NCI-H146 treated with DMSO at 0.1 percent for 48 hours (cell line): ENCODE data around the gene RPL36A.

Experiments used
- DNase-seq: peaks from one replicate; lab custom pipeline; 2025; ENCODE audit not compliant: unreplicated experiment; lab: John Stamatoyannopoulos, UW

RPL36A gene

GRCh38 chrX:101391831-101392230 lies 1.0 kb downstream of the RPL36A start:
- DNase-seq = no peak

- no peak for DNase-seq
Observed at GRCh38 chrX:101393530-101394305, 2.9 kb downstream of the RPL36A start.

- no peak for DNase-seq
Observed at GRCh38 chrX:101394372-101394771, 3.6 kb downstream of the RPL36A start.

- DNase-seq = no peak
Observed at GRCh38 chrX:101395789-101396188, 5.0 kb downstream of the RPL36A start.

DNA sequence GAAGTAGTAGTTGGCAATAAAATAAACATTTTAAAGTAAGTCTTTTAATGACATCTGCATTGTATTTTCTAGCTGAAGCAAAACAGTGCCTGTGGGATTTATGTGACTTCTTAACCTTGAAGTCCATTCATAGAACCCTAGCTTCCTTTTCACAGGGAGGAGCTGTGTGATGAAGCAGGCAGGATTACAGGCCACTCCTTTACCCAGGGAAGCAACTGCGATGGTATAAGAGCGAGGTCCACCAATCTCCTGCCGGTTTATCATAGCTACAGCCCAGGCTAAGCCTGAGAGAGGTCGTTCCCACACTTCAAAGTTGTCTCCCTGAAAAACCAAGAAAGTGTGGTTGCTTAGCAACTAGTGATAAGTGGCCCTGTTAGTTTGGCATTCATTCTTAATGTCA lies 7.0 kb downstream of the RPL36A start:
- no peak for DNase-seq

DNA sequence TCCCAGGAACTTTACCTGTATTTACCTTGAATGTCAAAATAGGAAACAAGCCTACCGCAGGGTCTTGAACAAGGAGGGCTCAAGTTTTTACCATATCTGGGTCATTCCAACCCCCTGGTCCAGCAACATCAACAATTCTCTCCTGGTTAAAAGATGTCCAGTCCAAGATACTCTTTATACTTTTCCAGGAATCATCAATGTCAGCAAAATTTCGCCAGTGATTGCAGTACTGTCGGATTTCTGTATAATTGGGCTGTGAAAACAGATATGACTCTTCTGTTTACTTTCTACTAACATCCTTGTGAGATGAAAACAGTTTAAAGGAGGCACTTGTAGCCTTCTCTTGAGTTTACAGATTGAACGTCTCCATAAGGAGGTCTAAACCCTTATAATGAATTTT lies 7.9 kb downstream of the RPL36A start:
- DNase-seq = no peak

DNA sequence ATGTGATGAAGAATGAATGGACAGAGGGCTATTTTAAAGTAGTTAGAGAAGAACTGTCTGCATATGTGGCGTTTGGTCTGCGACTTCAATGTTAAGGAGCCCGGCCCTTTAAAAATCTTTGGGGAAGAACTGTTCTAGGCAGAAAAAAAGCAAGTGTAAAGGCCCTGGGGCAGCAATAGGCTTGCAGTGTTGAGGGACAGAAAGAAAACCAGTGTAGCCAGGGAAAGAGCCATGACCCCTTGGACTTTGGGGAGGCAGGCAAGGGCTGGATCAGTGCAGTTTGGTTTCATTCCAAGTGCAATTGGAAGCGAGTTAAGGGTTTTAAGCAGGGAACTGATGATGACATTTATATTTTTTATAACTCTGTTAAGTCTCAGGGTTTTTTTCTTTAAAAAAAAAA lies 9.0 kb downstream of the RPL36A start:
- DNase-seq = no peak

- DNase-seq = no peak
Observed at GRCh38 chrX:101407167-101407747, 16.4 kb downstream of the RPL36A start.

- DNase-seq = peak; percentile 95
Observed at GRCh38 chrX:101407748-101408531, 17.1 kb downstream of the RPL36A start, which contains the start of the genes GLA and HNRNPH2. TSS of gene GLA (minus strand) at chrX:101407925. CDS start at chrX:101407903, 22 bp downstream. TSS of gene HNRNPH2 (plus strand) at chrX:101408222. CDS start at chrX:101411989, 3,767 bp downstream.

GRCh38 chrX:101408532-101408841 lies 17.7 kb downstream of the RPL36A start:
- no peak for DNase-seq

- no peak for DNase-seq
Observed at GRCh38 chrX:101409043-101409442, 18.2 kb downstream of the RPL36A start.

DNA sequence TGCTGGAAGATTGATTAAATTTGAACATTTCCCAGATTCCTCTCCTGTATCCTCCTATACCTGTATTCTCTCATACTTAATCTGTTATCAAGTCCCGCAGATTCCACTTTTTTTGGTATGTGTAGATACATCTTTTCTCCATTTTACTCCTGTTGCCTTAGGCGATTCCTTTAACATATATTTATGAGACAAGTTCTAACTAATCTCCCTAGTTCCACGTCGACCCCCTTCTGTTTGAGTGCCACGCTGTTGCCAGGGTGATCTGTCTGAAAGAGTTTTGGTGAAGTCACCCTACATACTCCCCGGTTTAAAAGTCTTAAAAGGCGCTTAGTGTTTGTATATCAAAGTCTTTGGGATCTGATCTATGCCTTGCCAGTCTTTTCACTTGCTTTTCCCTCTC lies 19.6 kb downstream of the RPL36A start:
- DNase-seq = no peak

- no peak for DNase-seq
Observed at GRCh38 chrX:101411984-101412383, 21.2 kb downstream of the RPL36A start.

GRCh38 chrX:101415180-101416145 lies 24.7 kb downstream of the RPL36A start:
- DNase-seq = peak; percentile 32

DNA sequence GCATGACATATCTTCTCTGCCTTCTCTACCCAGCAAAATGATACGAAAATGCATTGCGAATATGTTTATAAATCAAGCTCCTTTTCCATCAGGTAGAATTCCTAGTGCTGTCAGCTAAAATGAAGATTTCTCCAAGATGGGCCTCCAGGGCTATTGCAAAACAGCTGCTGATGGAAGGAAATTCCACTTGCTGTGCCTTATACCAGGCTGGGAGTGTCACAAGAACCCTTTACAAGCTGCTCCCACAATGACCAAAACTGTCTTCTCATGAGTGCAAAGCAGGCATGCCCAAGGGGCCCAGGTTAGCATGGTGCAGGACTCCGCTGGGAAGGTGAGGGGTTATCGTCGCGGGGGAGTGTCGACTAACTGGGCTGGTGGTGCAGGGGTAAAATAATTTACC lies 25.9 kb downstream of the RPL36A start:
- no peak for DNase-seq

GRCh38 chrX:101417190-101417589 lies 26.4 kb downstream of the RPL36A start:
- no peak for DNase-seq

GRCh38 chrX:101417981-101418841 lies 27.4 kb downstream of the RPL36A start:
- peak; percentile 35 for DNase-seq

DNA sequence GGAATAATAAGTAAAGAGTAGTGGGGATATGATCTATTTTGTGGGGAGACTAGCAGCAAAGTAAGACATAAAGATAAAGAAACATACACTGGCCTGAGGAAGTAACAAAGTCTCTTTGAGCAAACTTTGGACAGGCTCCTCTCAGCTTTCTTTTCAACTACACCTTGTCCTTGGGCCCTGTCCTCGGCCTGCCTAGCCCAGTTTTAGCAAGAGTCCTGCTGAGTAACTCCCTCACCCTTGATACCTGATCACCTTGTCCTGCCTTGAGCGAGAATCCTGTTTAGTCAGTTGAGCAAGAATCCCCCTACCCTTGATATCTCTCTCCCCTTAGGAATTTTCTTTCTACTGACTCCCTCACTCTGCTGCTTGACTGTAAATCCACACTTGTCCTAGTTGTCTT lies 28.7 kb downstream of the RPL36A start:
- no peak for DNase-seq

DNA sequence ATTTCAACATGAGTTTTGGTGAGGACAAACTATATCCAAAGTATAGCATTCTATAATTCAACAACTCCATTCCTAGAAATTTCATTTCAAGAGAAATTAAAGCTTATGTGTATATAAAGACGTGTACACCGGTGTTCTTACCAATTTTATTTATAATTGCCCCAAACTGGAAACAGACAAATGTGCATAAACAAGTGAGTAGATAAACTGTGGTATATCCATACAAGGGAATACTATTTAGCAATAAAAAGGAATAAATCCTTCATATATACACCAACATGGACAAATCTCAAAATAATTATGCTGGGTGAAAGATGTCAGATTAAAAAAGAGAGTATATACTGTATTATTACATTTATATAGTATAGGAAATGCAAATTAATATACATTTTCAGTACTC lies 37.1 kb downstream of the RPL36A start:
- DNase-seq = no peak

DNA sequence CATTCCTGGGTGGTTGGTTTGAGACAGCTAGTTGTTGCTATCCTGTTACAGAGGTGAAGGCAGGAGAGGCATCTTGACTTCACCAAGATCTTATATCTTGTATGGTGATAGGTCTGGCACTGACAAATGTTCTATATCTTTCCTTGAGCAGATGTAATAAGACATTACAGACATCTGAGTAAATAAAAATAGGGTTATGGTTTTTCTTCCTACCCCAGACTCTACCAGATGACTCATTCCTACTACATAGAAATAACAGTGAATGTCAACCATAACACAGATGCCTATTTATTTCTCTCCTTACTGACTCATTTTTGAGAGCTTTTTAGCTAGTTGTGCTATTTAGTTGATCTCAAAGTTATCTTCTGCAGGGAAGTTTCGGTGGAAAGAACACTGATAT lies 39.1 kb downstream of the RPL36A start:
- no peak for DNase-seq
